ENCODE data around the gene EFCC1. TPM values are rescaled to one million over a fixed set of nuclear protein-coding genes. Genes with fewer than 3 reads are reported as not detected.

The EFCC1 gene
- polyA plus RNA-seq, 2 of the 4 experiments (the other 2 are of a cell fraction), result 0.04 TPM; not detected in 1

DNA sequence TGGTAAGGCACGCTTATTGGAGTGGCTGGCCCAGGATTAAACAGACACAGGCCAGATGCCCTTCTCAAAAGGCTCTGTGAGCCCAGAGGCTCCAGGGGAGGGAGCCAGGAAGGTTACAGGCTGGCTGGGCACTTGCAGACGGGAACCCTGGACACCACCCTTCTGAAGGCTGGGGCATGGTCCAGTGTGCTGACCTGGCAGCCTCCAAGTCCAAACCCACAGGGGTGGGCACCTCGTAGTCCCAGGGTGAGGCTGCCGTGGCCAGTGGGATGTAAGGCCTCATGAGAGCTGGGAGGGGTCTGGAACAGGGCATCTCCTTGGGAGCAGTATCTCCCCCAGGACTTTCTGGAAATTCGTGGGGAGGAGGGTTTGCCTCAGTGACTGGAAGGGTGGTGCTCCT lies 19.6 kb downstream of the EFCC1 start (continued):
- TF ChIP-seq, protein P1, sequence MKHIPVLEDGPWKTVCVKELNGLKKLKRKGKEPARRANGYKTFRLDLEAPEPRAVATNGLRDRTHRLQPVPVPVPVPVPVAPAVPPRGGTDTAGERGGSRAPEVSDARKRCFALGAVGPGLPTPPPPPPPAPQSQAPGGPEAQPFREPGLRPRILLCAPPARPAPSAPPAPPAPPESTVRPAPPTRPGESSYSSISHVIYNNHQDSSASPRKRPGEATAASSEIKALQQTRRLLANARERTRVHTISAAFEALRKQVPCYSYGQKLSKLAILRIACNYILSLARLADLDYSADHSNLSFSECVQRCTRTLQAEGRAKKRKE (CRISPR knock-in tag; IDR thresholded peaks at IDR 0.05; ENCODE audit: low read depth), result no peak
- TF ChIP-seq EHMT2 (IDR thresholded peaks at IDR 0.05; ENCODE audit: low read depth), result no peak
- no peak for TF ChIP-seq FOXS1 (CRISPR knock-in tag; IDR thresholded peaks at IDR 0.05)
- TF ChIP-seq RAD21 (conservative IDR thresholded peaks at IDR 0.05 in 1 of 2, IDR thresholded peaks at IDR 0.05 in 1 of 2), result no peak
- TF ChIP-seq MAFK (IDR thresholded peaks at IDR 0.05; ENCODE audit: partially characterized antibody), result no peak

DNA sequence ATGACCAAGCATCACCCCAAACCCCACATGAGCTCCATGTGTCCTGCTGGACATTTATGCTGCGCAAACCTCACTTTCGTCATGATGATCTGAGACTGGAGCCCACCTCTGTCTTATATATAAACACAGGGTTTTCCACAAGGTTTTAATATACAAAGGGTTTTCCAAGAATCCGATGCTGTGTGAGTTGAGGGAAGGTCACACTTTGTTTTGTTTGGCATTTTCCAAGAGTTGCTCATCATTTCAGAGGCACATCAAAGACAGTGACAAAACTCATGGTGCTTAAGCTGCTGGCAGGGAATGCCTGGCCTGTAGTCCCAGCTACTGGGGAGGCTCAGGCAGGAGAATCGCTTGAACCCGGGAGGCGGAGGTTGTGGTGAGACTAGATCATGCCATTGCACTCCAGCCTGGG lies 20.0 kb downstream of the EFCC1 start:
- ATAC-seq (no peak), FAIRE-seq (no peak), DNase-seq (ENCODE audit: low read depth in 1 of 2, low spot score in 1 of 2) (no peak)
- H3K4me3 ChIP-seq, result no peak overlapping the region
- H3K4me1 ChIP-seq, result peaks cover 10% of the 10 kb centered on the region
- WGBS (ENCODE audit: missing lambda C conversion rate), result 68% methylated on average over 6 of the region's 6 CpGs
- H3K4me2 ChIP-seq, result 0 out of 3 replicates have a peak overlapping the region, but pooled peaks have one; percentile 8
- TF ChIP-seq HOXB5 (CRISPR knock-in tag; IDR thresholded peaks at IDR 0.05) (no peak), CHD2 (IDR thresholded peaks at IDR 0.05; ENCODE audit: low read length, partially characterized antibody) (no peak)
- TF ChIP-seq, protein P2, sequence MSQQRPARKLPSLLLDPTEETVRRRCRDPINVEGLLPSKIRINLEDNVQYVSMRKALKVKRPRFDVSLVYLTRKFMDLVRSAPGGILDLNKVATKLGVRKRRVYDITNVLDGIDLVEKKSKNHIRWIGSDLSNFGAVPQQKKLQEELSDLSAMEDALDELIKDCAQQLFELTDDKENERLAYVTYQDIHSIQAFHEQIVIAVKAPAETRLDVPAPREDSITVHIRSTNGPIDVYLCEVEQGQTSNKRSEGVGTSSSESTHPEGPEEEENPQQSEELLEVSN (IDR thresholded peaks at IDR 0.05; ENCODE audit: borderline replicate concordance, low read depth), result no peak
- TF ChIP-seq, protein P3, sequence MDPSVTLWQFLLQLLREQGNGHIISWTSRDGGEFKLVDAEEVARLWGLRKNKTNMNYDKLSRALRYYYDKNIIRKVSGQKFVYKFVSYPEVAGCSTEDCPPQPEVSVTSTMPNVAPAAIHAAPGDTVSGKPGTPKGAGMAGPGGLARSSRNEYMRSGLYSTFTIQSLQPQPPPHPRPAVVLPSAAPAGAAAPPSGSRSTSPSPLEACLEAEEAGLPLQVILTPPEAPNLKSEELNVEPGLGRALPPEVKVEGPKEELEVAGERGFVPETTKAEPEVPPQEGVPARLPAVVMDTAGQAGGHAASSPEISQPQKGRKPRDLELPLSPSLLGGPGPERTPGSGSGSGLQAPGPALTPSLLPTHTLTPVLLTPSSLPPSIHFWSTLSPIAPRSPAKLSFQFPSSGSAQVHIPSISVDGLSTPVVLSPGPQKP (IDR thresholded peaks at IDR 0.05; ENCODE audit: low read depth, low read length), result no peak
- H3K27ac ChIP-seq, result no peak overlapping the region
- no peaks in the 10 kb centered on the region for H3K9me3 ChIP-seq
- CTCF ChIA-PET, result interaction anchor here (1.1 to 1.2 kb wide), 2 partner anchors 12 to 17 kb away, joined by 3 to 4 read pairs; no protein-coding TSS in a partner anchor
- POLR2A ChIA-PET, result no interaction called here

DNA sequence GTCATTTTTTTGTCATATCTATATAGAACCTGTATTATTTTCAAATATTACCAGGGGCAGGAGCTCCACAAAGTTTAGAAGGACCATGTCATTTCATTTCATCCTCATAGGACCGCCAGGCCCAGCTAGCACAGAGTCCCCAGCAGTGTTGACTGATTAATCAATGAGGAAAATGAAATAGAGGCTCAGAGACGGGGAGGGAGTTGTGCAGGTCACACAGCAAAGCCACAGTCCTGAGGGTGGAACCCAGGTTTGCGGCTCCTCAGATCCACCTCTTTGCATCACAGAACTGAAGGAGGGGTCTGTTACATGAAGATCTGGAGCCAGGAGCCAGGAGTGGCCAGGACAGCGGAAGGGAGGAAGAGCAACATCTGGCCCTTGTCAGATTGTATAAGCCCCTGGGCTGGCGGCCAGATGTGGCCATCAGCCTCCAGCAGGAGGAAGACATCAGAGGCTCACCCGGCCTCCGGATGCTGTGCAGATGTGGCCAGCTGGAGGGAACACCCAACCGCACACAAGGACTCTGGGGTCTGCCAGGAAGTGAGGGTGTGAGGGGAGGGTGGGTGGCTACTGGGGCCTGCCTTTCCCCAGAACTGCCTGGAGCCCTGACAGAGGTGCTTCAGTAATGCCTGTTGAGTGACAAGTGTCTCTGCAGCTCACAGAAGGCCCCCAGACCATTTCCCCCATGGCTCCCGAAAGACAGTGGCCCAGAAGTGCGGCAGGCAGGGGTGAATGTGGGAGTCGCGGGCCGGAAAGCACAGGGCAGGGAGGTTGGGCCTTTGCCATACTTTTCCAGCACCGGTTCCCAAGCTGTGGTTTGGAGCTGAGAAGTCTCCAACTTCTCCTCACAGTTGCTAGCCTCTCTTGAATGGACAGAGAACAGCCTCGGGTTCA lies 21.3 kb downstream of the EFCC1 start:
- ChIA-PET CTCF (interaction anchor here (0.8 to 1.1 kb wide), 2 partner anchors 20 to 31 kb away, joined by 3 to 4 read pairs; no protein-coding TSS in a partner anchor), POLR2A (interaction anchor here (1.2 kb wide), 1 partner anchor 227 kb away, joined by 3 read pairs; the partner anchor contains the start of gene COPG1)
- TF ChIP-seq FOSB (CRISPR knock-in tag; IDR thresholded peaks at IDR 0.05) (no peak), CHD4 (IDR thresholded peaks at IDR 0.05; ENCODE audit: borderline replicate concordance) (no peak), JUNB (IDR thresholded peaks at IDR 0.05) (no peak), SMC3 (IDR thresholded peaks at IDR 0.05) (no peak), PHF8 (IDR thresholded peaks at IDR 0.05; ENCODE audit: borderline replicate concordance, low read depth) (no peak), NPAS2 (CRISPR knock-in tag; IDR thresholded peaks at IDR 0.05; ENCODE audit: borderline replicate concordance) (no peak), EP300 (IDR thresholded peaks at IDR 0.05) (no peak), BHLHE40 (IDR thresholded peaks at IDR 0.05; ENCODE audit: low read depth, low read length) (no peak), GATA3 (IDR thresholded peaks at IDR 0.05; ENCODE audit: borderline replicate concordance) (no peak), MAFK (IDR thresholded peaks at IDR 0.05; ENCODE audit: partially characterized antibody) (no peak), POLR2A (IDR thresholded peaks at IDR 0.05; ENCODE audit: low read length) (no peak), HOXB5 (CRISPR knock-in tag; IDR thresholded peaks at IDR 0.05) (no peak), HDAC2 (IDR thresholded peaks at IDR 0.05) (no peak)
- TF ChIP-seq, protein P1 (CRISPR knock-in tag; IDR thresholded peaks at IDR 0.05; ENCODE audit: low read depth), result no peak
- TF ChIP-seq, protein P4, sequence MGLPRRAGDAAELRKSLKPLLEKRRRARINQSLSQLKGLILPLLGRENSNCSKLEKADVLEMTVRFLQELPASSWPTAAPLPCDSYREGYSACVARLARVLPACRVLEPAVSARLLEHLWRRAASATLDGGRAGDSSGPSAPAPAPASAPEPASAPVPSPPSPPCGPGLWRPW (IDR thresholded peaks at IDR 0.05), result no peak
- TF ChIP-seq, protein P2 (IDR thresholded peaks at IDR 0.05; ENCODE audit: borderline replicate concordance, low read depth), result no peak
- TF ChIP-seq, protein P5, sequence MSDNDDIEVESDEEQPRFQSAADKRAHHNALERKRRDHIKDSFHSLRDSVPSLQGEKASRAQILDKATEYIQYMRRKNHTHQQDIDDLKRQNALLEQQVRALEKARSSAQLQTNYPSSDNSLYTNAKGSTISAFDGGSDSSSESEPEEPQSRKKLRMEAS (IDR thresholded peaks at IDR 0.05), result no peak
- H3K9me3 ChIP-seq, result no peaks in the 10 kb centered on the region
- FAIRE-seq, result no peak
- no peak for ATAC-seq
- no peak overlapping the region for H3K27ac ChIP-seq
- H3K4me2 ChIP-seq, result no peak overlapping the region
- DNase-seq (ENCODE audit: low read depth in 1 of 2, low spot score in 1 of 2), result no peak
- no peak overlapping the region for H3K4me3 ChIP-seq
- 73% methylated on average over 13 of the region's 15 CpGs for WGBS (ENCODE audit: missing lambda C conversion rate)
- H3K4me1 ChIP-seq, result peaks cover 6% of the 10 kb centered on the region; the same call in 2 of the 3 replicates
